Measurements from ENCODE around the gene DPY19L3. TPM values are rescaled to one million over a fixed set of nuclear protein-coding genes. Genes with fewer than 3 reads are reported as not detected.
"Not testable (repeated sequence)": the region's sequence is repeated elsewhere in the genome, so short reads cannot be mapped to it uniquely, and the experiment has no call there.

Gene DPY19L3
- total RNA-seq, 2 donors from 2014 or later, result 21.6 to 29.0 TPM

DNA sequence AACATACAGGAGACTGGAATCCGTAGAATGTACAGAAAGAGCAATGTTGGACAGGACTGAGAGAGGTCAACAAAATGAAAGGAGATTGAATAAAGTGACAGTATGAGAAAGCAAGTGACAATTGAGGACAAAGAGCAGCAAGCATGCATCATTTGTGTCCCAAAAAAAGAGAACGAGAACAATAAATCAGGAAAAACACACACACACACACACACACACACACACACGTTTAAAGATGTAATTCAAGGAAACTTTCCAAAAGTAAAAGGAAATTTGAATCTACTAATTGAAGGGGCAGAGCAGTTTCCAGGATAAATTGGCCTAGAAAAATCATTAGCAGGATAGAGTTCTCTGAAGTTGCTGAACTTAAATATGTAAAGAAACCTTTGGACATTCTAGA is 16.9 kb downstream of the DPY19L3 start:
- intact Hi-C loops (cut with DNase I), result no loop called here
- no peak for DNase-seq (ENCODE audit: low spot score)

DNA sequence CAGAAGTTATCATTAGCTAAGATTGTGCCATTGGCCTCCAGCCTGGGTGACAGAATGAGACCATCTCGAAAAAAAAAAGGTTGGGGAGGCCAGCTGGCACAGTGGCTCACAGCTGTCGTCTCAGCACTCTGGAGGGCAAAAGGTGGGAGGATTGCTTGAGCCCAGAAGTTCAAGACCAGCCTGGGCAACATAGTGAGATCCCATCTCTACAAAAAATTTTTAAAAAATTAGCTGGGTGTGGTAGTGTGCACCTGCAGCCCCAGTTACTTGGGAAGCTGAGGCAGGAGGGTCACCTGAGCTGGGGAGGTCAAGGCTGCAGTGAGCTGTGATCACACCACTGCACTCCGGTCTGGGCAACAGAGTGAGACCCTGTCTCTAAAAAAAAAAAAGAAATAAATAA is 18.4 kb downstream of the DPY19L3 start:
- DNase-seq (ENCODE audit: low spot score); intact Hi-C loops (cut with DNase I): not testable (repeated sequence)

DNA sequence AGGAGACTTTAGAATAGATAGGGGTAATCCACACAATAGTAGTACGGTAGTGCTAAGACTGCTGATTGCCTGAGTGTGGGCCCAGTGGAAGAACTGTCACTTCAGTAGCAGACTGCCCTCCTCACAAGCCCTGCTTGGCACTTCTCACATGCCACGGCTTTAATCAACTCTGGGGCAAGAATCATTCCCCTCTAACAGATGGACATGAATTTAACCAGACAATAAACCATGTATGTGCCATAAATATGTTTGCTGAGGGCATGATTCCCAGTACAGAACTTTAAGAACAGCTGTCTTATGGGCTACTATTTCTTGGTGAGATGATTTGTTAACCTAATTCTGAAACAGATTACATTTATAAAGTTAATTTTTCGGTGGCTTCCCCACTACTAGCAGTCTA is 22.0 kb downstream of the DPY19L3 start:
- intact Hi-C loops (cut with DNase I), result no loop called here

DNA sequence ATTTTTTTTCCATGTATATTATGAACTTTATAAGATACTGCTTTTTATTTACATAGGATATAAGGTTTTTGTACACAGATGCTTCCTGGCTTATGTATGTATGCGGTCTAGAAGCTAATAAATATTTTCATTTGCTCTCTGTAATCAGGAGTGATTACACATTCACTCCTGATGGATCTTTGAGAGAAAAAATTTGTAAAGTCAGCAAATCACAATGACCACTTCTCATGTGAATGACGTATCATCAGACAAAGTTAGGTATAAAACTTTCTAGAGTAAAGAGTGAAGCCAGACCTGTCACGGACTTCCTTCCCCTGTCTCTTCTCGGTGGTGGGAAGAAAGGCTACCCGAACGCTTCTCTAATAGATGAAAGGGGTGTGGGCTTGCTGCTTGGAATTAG is 31.1 kb downstream of the DPY19L3 start:
- intact Hi-C loops (cut with DNase I), result loop anchor here in 1 of 2 donors (1.0 kb wide), 1 partner anchor 25 kb away; no protein-coding TSS in a partner anchor
- no peak for DNase-seq (ENCODE audit: low spot score)

More for the DNA sequence above, 22.0 kb downstream of the DPY19L3 start:
- DNase-seq (ENCODE audit: low spot score), result no peak

DNA sequence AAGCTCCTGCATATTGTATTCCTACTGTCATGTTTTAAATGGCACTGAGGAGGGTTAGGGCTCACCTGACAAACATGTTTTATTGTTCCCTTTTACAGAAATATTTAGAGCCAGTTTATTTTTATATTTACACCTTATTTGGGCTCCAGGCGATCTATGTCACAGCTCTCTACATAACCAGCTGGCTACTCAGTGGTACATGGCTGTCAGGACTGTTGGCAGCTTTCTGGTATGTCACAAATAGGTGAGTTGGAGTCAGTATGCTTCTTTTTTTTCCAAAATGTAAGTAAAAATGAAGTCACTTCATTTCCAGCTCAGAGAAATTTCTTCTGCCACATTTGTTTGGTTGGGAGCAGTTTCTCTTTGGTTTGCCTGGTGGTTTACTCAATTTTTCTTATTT is 31.5 kb downstream of the DPY19L3 start:
- no peak for DNase-seq (ENCODE audit: low spot score)
- intact Hi-C loops (cut with DNase I), result loop anchor here in 1 of 2 donors (1.0 kb wide), 1 partner anchor 24 kb away; no protein-coding TSS in a partner anchor

DNA sequence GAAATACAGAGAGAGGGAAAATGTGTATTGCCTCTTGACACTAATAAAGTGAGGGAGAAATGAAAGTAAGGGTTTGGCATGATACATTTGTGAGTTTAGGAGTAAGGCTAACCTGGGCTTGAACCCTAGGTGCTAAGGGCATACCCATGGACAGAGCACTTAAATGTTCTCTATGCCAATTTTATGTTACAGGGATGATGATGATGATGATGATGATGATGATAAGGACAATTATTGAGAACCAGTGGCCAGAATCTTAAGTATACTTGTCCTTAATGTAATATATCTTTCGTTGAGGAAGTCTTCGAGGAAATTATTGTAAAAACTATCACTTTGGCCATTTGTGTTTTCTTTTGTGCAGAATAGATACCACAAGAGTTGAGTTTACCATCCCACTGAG is 33.2 kb downstream of the DPY19L3 start:
- DNase-seq (ENCODE audit: low spot score), result no peak
- intact Hi-C loops (cut with DNase I), result no loop called here

DNA sequence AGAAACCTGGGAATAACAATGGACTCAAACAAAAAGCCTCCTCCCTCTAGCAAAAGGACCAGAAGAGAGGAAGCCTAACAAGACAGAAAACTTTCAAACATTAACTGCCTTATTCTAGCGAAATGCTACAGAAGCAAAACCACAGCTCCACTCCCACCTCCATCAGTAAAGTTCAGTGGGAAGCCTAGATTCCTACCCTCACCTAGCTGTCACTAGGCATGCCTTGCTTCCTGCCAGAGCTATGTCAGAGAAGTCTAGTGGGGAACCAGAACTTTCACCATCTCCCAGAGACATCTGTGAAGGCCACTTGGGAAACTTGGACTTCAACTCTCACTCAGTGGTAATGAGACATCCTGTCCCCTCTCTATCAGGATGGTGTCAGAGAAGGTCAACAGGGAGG is 37.1 kb downstream of the DPY19L3 start:
- no peak for DNase-seq (ENCODE audit: low spot score)
- intact Hi-C loops (cut with DNase I), result no loop called here

DNA sequence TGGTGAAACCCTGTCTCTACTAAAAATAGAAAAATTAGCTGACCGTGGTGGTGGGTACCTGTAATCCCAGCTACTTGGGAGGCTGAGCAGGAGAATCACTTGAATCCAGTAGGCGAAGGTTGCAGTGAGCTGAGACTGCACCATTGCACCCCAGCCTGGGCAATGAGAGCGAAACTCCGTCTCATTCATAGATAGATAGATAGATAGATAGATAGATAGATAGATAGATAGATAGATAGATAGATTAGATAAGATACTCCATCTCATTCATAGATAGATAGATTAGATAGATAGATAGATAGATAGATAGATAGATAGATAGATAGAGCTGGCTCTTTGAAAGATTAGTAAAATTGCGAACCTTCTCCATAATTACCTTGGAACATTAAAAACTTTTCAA is 42.0 kb downstream of the DPY19L3 start:
- DNase-seq (ENCODE audit: low spot score); intact Hi-C loops (cut with DNase I): not testable (repeated sequence)

DNA sequence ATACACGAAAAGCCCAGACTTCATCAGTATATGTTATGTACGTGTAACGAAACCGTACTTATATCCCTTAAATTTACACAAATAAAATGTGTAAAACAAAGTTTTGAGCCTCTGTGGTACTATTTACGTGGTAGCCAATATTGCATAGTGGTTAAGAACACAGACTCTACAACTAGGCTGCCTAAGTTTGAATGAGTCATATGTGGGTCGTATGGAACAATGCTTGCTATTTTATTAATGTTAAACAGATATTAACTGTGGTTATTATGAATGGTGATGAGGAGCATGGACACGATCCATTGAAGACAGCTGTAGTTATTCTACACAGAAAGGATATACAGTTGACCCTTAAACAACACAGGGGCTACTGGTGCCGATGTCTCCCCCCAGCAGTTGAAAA is 42.5 kb downstream of the DPY19L3 start:
- intact Hi-C loops (cut with DNase I), result no loop called here
- DNase-seq (ENCODE audit: low spot score), result no peak

DNA sequence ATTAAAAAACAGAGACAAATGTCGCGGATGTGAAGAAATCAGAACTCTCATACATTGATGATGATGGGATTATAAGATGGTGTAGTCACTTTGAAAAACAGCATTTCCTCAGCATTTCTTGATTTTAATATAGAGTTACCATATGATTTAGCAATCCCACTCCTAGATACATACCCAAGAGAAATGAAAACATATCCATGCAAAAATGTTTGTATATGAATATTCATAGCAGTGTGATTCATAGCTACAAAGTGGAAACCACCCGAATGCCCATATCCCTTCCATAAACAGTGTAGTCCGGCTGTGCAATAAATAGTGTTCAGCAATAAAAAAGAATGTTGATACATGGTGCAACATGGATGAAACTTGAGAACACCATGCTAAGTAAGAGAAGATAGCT is 44.6 kb downstream of the DPY19L3 start:
- no peak for DNase-seq (ENCODE audit: low spot score)
- intact Hi-C loops (cut with DNase I), result no loop called here

DNA sequence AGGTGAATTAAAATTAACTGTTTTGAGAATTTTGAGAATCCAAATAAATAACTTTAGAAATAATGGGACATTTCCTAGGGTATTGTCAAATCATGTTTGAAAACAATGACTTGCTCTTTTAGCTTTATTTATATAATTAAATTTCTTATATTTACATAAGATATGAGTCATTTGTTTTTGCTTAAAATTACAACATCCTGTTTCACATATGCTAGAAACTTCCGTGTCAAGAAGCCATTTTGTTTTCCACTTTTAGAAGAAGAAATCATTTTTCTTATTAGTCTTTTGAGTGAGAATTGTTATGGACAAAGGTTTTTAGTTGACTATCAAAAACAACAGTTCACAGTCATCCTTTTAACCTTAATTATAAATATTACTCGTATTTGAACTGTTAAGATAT is 48.2 kb downstream of the DPY19L3 start:
- DNase-seq (ENCODE audit: low spot score), result no peak
- intact Hi-C loops (cut with DNase I), result no loop called here

DNA sequence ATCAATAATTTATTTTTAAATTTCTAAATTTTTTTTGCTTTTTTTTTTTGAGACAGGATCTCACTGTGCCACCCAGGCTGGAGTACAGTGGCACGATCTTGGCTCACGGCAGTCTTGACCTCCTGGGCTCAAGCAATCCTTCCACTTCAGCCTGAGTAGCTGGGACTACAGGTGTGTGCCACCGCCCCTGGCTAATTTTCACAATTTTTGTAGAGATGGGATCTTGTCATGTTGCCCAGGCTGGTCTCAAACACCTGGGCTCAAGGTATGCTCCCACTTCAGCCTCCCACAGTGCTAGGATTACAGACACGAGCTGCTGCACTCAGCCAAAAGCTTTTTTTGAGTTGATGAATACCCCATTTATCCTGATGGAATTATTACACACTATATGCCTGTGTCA is 50.8 kb downstream of the DPY19L3 start:
- no peak for DNase-seq (ENCODE audit: low spot score)
- intact Hi-C loops (cut with DNase I), result no loop called here

DNA sequence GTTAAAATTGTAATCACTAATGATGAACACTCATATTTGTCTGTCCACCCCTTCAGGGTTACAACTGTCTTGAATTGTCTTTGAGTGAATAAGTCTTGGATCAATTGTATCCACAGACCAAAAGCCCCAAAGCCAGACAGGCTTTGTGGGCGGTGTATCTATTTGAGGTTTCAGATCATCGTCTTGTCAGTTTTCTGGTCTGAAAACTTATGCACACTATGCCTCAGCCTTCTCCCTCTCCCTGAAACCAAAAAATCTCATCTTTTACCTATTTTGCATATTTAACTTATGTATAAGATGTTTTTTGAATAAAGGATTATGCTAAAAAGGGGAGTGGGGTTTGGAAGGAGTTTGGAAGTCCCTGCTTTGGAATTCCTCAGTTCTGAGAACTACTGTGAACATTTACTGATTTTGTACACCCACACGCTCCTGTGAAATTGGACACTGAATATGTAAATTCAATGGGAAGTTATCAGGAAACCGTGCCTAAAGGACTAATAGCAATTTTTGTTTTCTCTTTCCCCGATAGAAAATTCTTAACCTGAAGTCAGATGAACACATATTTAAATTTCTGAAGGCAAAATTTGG is 52.1 kb downstream of the DPY19L3 start:
- intact Hi-C loops (cut with DNase I), result no loop called here
- DNase-seq (ENCODE audit: low spot score), result no peak

DNA sequence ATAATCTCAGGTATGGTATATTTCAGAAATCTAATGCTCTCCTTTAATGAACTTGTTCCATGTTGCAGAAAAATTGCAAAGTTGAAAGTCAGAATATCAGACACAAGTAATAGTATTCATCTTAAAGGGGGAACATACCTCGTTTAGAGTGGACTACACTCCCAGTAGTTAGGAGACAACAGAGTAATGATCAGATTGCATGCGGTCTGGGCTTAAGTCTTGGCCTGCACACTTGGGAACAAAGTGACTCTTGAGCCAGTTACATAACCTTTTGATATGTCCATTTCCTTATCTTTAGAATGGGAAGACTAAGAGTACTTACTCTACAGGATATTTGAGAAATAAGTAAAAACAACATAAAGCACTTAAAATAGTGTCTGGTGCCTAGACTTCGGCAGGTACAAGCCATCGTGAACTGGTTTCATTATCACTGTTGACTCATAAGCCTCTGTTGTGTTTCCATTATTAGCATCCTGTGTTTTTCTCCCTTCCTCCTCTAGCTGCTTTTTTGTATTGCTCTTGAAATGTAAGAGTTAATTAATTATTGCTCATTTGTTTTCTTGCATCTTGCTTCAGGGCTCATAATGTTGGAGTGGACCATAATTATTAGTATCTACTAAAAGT is 53.0 kb downstream of the DPY19L3 start:
- intact Hi-C loops (cut with DNase I), result no loop called here
- DNase-seq (ENCODE audit: low spot score), result no peak

DNA sequence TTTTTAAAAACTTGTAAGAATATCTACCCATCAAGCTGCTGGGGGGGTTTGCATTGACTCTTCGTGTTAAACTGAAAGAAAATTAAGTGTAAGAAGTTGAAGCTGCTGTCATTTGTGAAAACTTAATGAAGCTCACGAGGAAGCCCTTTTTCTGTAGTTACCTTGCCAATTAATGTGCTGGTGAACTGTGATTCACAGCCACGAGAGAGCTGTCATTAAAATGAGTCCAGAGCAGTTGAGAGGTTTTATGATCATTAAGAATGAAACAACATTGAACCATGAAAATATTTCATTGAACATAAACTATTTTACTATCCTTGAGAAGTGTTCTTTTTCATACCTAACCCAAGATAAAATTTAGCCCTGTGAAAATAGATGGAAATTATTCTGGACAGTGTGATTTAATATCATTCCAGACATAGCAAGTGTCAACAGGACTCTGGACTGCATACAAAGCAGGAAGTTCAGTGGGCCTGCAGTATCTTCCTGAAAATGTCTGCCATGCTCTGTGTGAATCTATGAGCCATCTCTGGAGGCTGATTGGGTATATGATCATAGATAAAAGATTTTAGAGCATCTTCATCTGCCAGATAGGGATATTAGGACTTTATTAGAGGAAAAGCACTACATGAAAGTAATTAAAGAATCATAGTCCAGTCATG is 53.8 kb downstream of the DPY19L3 start:
- no peak for DNase-seq (ENCODE audit: low spot score)
- intact Hi-C loops (cut with DNase I), result no loop called here

DNA sequence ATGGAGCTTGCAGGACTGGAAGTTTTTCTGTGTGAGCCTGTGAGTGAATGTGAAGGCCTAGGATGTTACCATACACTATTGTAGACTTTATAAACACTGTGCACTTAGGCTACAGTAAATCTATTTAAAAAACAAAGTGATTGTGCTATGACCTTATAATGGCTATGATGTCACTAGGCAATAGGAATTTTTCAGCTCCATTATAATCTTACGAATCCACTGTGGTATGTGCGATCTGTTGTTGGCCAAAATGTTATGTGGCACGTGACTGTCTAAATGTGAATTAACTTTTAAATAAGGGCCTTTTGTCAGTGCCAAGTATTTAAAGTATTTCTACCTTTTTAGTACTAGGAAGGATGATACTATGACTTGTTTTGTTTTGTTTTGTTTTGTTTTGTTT is 54.9 kb downstream of the DPY19L3 start:
- intact Hi-C loops (cut with DNase I), result no loop called here
- DNase-seq (ENCODE audit: low spot score), result no peak

DNA sequence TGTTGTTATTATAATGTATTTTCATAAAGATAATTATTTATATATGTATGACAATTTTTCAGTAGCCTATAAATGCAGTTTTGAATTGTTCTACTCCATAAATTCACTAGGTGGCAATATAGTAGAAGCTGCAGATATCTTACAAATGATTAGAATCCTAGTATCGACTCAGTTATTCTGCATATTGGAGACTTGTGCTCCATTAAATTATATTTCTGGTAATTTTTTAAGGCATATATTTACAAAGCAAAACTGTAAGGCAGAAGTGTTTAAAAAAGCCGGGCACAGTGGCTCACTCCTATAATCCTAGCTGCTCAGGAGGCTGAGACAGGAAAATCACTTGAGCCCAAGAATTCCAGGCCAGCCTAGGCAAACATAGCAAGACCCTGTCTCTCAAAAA is 58.7 kb downstream of the DPY19L3 start:
- intact Hi-C loops (cut with DNase I), result no loop called here
- no peak for DNase-seq (ENCODE audit: low spot score)

DNA sequence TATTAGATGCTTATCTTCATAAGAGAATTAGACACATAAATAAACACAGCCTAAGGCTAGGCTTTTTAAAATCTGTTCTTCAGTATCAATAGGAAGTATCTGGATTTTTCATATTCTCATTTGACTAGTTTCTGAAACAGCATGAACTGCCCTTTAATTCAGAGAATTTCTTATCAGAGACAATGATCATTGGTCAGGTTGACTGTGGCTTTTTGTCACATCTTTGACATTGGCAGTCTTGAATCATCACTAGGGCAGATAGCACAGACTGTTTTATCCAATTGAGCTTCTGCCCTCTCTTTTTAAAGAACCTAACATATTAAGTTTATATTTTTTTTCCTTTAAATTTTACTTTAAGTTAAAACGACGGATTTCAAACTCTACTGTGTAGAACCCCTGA is 59.6 kb downstream of the DPY19L3 start:
- intact Hi-C loops (cut with DNase I), result no loop called here
- DNase-seq (ENCODE audit: low spot score), result no peak

DNA sequence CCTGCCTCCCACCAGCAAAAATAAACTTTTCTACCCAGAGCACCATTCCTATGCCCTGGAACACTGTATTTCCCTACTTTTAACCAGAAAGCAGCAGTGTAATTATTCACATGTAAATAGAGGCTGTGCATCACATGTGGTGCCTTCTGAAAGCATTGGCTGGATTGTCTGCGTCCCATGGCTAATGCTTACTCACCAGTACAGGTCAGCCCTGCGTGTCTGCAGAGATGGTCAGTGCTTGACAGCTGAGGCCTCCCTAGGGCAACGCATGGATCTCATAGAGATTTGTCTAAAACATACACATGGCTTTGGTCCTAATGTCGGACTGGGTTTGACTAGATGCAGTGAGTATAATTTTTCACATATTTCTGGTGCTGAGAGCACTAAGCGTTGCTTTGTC is 64.2 kb downstream of the DPY19L3 start:
- intact Hi-C loops (cut with DNase I), result no loop called here
- DNase-seq (ENCODE audit: low spot score), result no peak

DNA sequence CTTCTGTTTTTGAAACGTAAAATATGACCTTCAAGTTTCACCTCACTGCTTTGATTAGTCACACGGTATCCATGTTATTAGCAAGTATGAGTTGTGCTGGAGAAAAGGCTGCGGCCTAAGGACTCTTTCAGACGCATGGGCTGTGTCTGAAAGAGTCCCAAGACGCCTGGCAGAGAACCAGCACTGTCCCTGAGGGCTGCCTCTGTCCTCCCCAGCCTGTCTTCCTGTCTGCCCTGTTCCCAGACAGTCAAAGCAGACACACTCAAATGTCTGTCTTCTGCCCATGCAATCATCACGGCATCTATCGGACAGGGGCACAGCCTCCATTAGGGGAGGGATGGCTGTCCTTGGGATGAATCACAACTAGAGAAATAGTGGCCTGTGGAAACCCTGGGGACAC is 65.5 kb downstream of the DPY19L3 start:
- DNase-seq (ENCODE audit: low spot score), result no peak
- intact Hi-C loops (cut with DNase I), result no loop called here

DNA sequence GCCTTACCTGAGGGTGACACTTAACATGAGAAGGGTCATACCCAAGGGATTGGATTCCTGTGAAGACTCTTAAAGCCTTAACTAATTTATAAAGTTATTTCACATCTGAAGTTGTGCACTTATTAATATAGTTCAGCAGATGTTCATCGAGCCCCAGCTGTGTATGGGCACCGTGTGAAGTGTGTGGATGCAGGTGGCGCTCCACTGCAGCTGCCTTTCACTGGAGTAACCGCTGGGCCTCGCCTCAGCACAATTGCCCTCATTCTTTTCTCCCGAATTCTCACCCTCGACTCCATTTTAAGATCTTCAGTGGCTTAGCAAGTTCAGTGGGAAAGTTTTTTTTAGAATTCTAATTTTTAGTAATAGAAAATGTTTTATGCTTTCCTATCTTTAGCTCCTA is 66.2 kb downstream of the DPY19L3 start:
- no peak for DNase-seq (ENCODE audit: low spot score)
- intact Hi-C loops (cut with DNase I), result no loop called here

Measured in posterior vena cava (tissue), 2 donors.